Measurements from ENCODE around the gene RCSD1. TPM values are rescaled to one million over a fixed set of nuclear protein-coding genes. Genes with fewer than 3 reads are reported as not detected.

Gene RCSD1
- total and polyA plus RNA-seq, 2 of the 13 experiments (the other 11 are each of a cell fraction or from before 2014, with no cell fraction given) = not detected

DNA sequence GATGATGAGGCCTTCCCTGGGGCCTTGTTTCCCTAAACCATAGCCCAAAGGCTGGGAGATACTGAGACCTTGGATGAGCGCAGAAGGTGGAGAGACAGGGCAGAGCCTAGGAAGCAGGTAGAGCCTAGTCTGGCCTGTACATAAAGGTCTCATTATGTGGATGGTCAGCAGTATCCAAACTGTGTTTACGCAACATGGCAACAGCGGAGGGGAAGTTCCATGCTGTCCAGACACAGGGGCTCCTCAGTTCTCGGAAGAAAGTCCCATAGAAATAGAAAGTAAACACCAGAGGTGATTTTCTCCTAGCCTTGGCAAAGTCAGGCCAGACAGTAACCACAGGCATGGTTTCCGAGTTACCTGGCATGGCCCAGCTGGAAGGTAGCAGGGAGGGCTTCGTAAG lies 49.7 kb downstream of the RCSD1 start:
- ChIA-PET POLR2A (no interaction called here), CTCF (ENCODE audit: low intra/inter-chr PET ratio, low total read pairs) (no interaction called here)
- intact Hi-C loops (cut with micrococcal nuclease; ENCODE audit: unreplicated experiment) (no loop called here), in situ Hi-C loops (cut with HindIII; ENCODE audit: extremely low pct_ligation_motif_present, low pct_unique_long_range_greater_than_20kb) (no loop called here)
- no peaks in the 10 kb centered on the region for H4K20me1 ChIP-seq (ENCODE audit: insufficient read depth, low read length)
- H3K36me3 ChIP-seq (replicated peaks in 1 of 2; ENCODE audit: control insufficient read depth in 1 of 2, insufficient read depth in 2 of 2, low read length in 2 of 2) = no peaks in the 10 kb centered on the region
- H3K79me2 ChIP-seq (ENCODE audit: insufficient read depth, low read length) = no peaks in the 10 kb centered on the region
- peaks cover 0 to 16% of the 10 kb centered on the region in 2 experiments; a peak in 2 of 5 replicates for H3K27me3 ChIP-seq (ENCODE audit: control insufficient read depth in 1 of 2, insufficient read depth in 2 of 2, low read length in 2 of 2)
- H3K27ac ChIP-seq (ENCODE audit: extremely low read length, insufficient read depth, low read length) = no peak overlapping the region
- H2AFZ ChIP-seq (ENCODE audit: low read length) = no peak overlapping the region
- 10% methylated on average over 5 of the region's 6 CpGs for WGBS (ENCODE audit: low lambda C conversion rate)
- DNase-seq (ENCODE audit: low spot score) (peak; percentile 65), FAIRE-seq (no peak), ATAC-seq (peak; percentile 87)
- no peak overlapping the region for H3K9ac ChIP-seq (ENCODE audit: insufficient read depth, low read depth, low read length)
- no peaks in the 10 kb centered on the region for H3K9me3 ChIP-seq (ENCODE audit: low read length)
- peaks cover 15% of the 10 kb centered on the region for H3K4me1 ChIP-seq (ENCODE audit: insufficient read depth, low read length)
- no peak overlapping the region for H3K4me3 ChIP-seq (replicated peaks in 1 of 3; ENCODE audit: insufficient read depth in 1 of 3, low read depth in 2 of 3, low read length in 3 of 3)
- BruUV-seq (replicated peaks) = no TSS peak
- H3K4me2 ChIP-seq (ENCODE audit: low read depth, low read length) = peak overlapping the region; percentile 52
- no peak for TF ChIP-seq NFATC3 (CRISPR knock-in tag; IDR thresholded peaks at IDR 0.05)
- TF ChIP-seq RFXAP (CRISPR knock-in tag; IDR thresholded peaks at IDR 0.05; ENCODE audit: borderline replicate concordance) = peak; percentile 96
- TF ChIP-seq, protein P1, sequence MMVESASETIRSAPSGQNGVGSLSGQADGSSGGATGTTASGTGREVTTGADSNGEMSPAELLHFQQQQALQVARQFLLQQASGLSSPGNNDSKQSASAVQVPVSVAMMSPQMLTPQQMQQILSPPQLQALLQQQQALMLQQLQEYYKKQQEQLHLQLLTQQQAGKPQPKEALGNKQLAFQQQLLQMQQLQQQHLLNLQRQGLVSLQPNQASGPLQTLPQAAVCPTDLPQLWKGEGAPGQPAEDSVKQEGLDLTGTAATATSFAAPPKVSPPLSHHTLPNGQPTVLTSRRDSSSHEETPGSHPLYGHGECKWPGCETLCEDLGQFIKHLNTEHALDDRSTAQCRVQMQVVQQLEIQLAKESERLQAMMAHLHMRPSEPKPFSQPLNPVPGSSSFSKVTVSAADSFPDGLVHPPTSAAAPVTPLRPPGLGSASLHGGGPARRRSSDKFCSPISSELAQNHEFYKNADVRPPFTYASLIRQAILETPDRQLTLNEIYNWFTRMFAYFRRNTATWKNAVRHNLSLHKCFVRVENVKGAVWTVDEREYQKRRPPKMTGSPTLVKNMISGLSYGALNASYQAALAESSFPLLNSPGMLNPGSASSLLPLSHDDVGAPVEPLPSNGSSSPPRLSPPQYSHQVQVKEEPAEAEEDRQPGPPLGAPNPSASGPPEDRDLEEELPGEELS (CRISPR knock-in tag; IDR thresholded peaks at IDR 0.05) = peak; percentile 45; the same call in 1 of the 2 replicates
- peak; percentile 49; the same call in 1 of the 2 replicates for TF ChIP-seq GATAD2A (CRISPR knock-in tag; IDR thresholded peaks at IDR 0.05)
- peak; percentile 52; the same call in 1 of the 2 replicates for TF ChIP-seq FOXA3 (CRISPR knock-in tag; IDR thresholded peaks at IDR 0.05)
- TF ChIP-seq, protein P2, sequence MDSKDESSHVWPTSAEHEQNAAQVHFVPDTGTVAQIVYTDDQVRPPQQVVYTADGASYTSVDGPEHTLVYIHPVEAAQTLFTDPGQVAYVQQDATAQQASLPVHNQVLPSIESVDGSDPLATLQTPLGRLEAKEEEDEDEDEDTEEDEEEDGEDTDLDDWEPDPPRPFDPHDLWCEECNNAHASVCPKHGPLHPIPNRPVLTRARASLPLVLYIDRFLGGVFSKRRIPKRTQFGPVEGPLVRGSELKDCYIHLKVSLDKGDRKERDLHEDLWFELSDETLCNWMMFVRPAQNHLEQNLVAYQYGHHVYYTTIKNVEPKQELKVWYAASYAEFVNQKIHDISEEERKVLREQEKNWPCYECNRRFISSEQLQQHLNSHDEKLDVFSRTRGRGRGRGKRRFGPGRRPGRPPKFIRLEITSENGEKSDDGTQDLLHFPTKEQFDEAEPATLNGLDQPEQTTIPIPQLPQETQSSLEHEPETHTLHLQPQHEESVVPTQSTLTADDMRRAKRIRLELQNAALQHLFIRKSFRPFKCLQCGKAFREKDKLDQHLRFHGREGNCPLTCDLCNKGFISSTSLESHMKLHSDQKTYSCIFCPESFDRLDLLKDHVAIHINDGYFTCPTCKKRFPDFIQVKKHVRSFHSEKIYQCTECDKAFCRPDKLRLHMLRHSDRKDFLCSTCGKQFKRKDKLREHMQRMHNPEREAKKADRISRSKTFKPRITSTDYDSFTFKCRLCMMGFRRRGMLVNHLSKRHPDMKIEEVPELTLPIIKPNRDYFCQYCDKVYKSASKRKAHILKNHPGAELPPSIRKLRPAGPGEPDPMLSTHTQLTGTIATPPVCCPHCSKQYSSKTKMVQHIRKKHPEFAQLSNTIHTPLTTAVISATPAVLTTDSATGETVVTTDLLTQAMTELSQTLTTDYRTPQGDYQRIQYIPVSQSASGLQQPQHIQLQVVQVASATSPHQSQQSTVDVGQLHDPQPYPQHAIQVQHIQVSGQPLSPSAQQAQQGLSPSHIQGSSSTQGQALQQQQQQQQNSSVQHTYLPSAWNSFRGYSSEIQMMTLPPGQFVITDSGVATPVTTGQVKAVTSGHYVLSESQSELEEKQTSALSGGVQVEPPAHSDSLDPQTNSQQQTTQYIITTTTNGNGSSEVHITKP (CRISPR knock-in tag; IDR thresholded peaks at IDR 0.05; ENCODE audit: low read depth) = peak; percentile 54; the same call in 1 of the 2 replicates
- TF ChIP-seq DNMT1 (CRISPR knock-in tag; IDR thresholded peaks at IDR 0.05) = no peak
- TF ChIP-seq SOX5 (CRISPR knock-in tag; IDR thresholded peaks at IDR 0.05; ENCODE audit: borderline replicate concordance) = peak; percentile 30; the same call in 1 of the 2 replicates
- TF ChIP-seq NR2F6 (IDR thresholded peaks at IDR 0.05) = no peak
- TF ChIP-seq NR2F6 (CRISPR knock-in tag; IDR thresholded peaks at IDR 0.05) = 0 out of 2 replicates have a peak, but pooled peaks have one; percentile 10
- peak; percentile 44; the same call in 1 of the 2 replicates for TF ChIP-seq ZFX (CRISPR knock-in tag; IDR thresholded peaks at IDR 0.05; ENCODE audit: low read depth)
- TF ChIP-seq CEBPG (CRISPR knock-in tag; IDR thresholded peaks at IDR 0.05) = peak; percentile 83
- TF ChIP-seq, protein P3, sequence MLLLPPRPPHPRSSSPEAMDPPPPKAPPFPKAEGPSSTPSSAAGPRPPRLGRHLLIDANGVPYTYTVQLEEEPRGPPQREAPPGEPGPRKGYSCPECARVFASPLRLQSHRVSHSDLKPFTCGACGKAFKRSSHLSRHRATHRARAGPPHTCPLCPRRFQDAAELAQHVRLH (CRISPR knock-in tag; IDR thresholded peaks at IDR 0.05; ENCODE audit: borderline replicate concordance, low read depth) = no peak
- no peak for TF ChIP-seq ZFP1 (CRISPR knock-in tag; IDR thresholded peaks at IDR 0.05)
- peak; percentile 45; the same call in 1 of the 2 replicates for TF ChIP-seq ZNF644 (CRISPR knock-in tag; IDR thresholded peaks at IDR 0.05; ENCODE audit: low read depth)
- peak; percentile 90 for TF ChIP-seq RFX5 (IDR thresholded peaks at IDR 0.05; ENCODE audit: low read depth, low read length)
- TF ChIP-seq, protein P4, sequence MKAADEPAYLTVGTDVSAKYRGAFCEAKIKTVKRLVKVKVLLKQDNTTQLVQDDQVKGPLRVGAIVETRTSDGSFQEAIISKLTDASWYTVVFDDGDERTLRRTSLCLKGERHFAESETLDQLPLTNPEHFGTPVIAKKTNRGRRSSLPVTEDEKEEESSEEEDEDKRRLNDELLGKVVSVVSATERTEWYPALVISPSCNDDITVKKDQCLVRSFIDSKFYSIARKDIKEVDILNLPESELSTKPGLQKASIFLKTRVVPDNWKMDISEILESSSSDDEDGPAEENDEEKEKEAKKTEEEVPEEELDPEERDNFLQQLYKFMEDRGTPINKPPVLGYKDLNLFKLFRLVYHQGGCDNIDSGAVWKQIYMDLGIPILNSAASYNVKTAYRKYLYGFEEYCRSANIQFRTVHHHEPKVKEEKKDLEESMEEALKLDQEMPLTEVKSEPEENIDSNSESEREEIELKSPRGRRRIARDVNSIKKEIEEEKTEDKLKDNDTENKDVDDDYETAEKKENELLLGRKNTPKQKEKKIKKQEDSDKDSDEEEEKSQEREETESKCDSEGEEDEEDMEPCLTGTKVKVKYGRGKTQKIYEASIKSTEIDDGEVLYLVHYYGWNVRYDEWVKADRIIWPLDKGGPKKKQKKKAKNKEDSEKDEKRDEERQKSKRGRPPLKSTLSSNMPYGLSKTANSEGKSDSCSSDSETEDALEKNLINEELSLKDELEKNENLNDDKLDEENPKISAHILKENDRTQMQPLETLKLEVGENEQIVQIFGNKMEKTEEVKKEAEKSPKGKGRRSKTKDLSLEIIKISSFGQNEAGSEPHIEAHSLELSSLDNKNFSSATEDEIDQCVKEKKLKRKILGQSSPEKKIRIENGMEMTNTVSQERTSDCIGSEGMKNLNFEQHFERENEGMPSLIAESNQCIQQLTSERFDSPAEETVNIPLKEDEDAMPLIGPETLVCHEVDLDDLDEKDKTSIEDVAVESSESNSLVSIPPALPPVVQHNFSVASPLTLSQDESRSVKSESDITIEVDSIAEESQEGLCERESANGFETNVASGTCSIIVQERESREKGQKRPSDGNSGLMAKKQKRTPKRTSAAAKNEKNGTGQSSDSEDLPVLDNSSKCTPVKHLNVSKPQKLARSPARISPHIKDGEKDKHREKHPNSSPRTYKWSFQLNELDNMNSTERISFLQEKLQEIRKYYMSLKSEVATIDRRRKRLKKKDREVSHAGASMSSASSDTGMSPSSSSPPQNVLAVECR (CRISPR knock-in tag; IDR thresholded peaks at IDR 0.05; ENCODE audit: borderline replicate concordance) = no peak
